Activated CD8-positive, alpha-beta memory T cell treated with anti-CD3 and anti-CD28 coated beads for 48 hours (primary cell): ENCODE data around the gene CELA2A.
"Not testable (repeated sequence)": the region's sequence is repeated elsewhere in the genome, so short reads cannot be mapped to it uniquely, and the experiment has no call there.

Experiments used
- DNase-seq, 3 experiments: peaks; one replicate each; pipeline ENCODE4 v3.0.0-alpha.2; 2020; ENCODE audit warnings: low read depth in 2 of 3, low spot score in 2 of 3

CELA2A gene

GRCh38 chr1:15466955-15467625 lies 10.6 kb downstream of the CELA2A start:
- DNase-seq, result not testable (repeated sequence)

- no peak for DNase-seq
Measured at GRCh38 chr1:15468145-15468544, 11.6 kb downstream of the CELA2A start.

GRCh38 chr1:15469361-15469760 lies 12.8 kb downstream of the CELA2A start:
- no peak for DNase-seq

GRCh38 chr1:15469821-15470448 lies 13.4 kb downstream of the CELA2A start:
- not testable (repeated sequence) for DNase-seq

- DNase-seq, result not testable (repeated sequence)
Measured at GRCh38 chr1:15471067-15471466, 14.5 kb downstream of the CELA2A start.

GRCh38 chr1:15471723-15472122 lies 15.2 kb downstream of the CELA2A start:
- not testable (repeated sequence) for DNase-seq

- DNase-seq, result no peak
Measured at GRCh38 chr1:15472587-15472986, 16.1 kb downstream of the CELA2A start.

- DNase-seq, result no peak
Measured at GRCh38 chr1:15475752-15476314, 19.3 kb downstream of the CELA2A start, which contains the start of gene CELA2B. Gene CELA2B (plus strand): TSS chr1:15476104. CDS start chr1:15476126, 22 bp downstream.

GRCh38 chr1:15476927-15477326 lies 20.4 kb downstream of the CELA2A start:
- no peak for DNase-seq

- no peak for DNase-seq
Measured at GRCh38 chr1:15477646-15478212, 21.2 kb downstream of the CELA2A start.

- no peak for DNase-seq
Measured at GRCh38 chr1:15479654-15480347, 23.3 kb downstream of the CELA2A start.

- DNase-seq, result not testable (repeated sequence)
Measured at GRCh38 chr1:15482455-15482854, 25.9 kb downstream of the CELA2A start.

GRCh38 chr1:15482983-15483543 lies 26.5 kb downstream of the CELA2A start:
- DNase-seq, result not testable (repeated sequence)

- DNase-seq, result no peak
Measured at GRCh38 chr1:15483971-15484370, 27.4 kb downstream of the CELA2A start.

GRCh38 chr1:15484443-15484842 lies 27.9 kb downstream of the CELA2A start:
- DNase-seq, result not testable (repeated sequence)

GRCh38 chr1:15485636-15486035 lies 29.1 kb downstream of the CELA2A start:
- no peak for DNase-seq

GRCh38 chr1:15486844-15487610 lies 30.5 kb downstream of the CELA2A start:
- not testable (repeated sequence) for DNase-seq

GRCh38 chr1:15488371-15488770 lies 31.8 kb downstream of the CELA2A start:
- DNase-seq, result no peak

- no peak for DNase-seq
Measured at GRCh38 chr1:15489052-15489736, 32.7 kb downstream of the CELA2A start.

- not testable (repeated sequence) for DNase-seq
Measured at GRCh38 chr1:15491010-15491409, 34.5 kb downstream of the CELA2A start.
